GM12892 (cell line): ENCODE data around the gene MAVS.
"Not testable (repeated sequence)": the region's sequence is repeated elsewhere in the genome, so short reads cannot be mapped to it uniquely, and the experiment has no call there.

Experiments
- DNase-seq: peaks from one replicate; pipeline ENCODE4 v3.0.0; 2011; ENCODE audit not compliant: insufficient read length
- FAIRE-seq: peaks from 2 replicates; lab custom pipeline; 2011; peaks lifted over from hg19 to GRCh38; lab: Jason Lieb, UNC
- POLR2A ChIP-seq: IDR thresholded peaks from 2 replicates; pipeline ENCODE4 v1.6.1; 2011; ENCODE audit warnings: low read depth, low read length, control low read depth
- POLR2AphosphoS5 ChIP-seq: IDR thresholded peaks from 2 replicates; pipeline ENCODE4 v1.6.1; 2011; ENCODE audit warnings: low read depth, low read length, control low read depth
- TAF1 ChIP-seq: IDR thresholded peaks from 2 replicates; pipeline ENCODE4 v1.6.1; 2011; ENCODE audit warnings: low read depth, mild to moderate bottlenecking, control low read depth, low read length, borderline replicate concordance

MAVS gene

DNA sequence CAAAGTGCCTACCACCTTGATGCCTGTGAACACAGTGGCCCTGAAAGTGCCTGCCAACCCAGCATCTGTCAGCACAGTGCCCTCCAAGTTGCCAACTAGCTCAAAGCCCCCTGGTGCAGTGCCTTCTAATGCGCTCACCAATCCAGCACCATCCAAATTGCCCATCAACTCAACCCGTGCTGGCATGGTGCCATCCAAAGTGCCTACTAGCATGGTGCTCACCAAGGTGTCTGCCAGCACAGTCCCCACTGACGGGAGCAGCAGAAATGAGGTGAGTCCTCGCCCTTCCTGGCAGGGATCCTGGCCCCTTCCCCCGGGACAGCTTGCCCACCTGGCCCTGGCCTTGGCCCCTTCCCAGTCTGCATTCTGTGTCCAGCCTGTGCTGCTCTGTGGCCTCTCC, 17.9 kb downstream of the MAVS start:
- DNase-seq (no peak), FAIRE-seq (no peak)
- no peak for TF ChIP-seq TAF1
- no peak for TF ChIP-seq POLR2A
- no peak for TF ChIP-seq POLR2AphosphoS5

DNA sequence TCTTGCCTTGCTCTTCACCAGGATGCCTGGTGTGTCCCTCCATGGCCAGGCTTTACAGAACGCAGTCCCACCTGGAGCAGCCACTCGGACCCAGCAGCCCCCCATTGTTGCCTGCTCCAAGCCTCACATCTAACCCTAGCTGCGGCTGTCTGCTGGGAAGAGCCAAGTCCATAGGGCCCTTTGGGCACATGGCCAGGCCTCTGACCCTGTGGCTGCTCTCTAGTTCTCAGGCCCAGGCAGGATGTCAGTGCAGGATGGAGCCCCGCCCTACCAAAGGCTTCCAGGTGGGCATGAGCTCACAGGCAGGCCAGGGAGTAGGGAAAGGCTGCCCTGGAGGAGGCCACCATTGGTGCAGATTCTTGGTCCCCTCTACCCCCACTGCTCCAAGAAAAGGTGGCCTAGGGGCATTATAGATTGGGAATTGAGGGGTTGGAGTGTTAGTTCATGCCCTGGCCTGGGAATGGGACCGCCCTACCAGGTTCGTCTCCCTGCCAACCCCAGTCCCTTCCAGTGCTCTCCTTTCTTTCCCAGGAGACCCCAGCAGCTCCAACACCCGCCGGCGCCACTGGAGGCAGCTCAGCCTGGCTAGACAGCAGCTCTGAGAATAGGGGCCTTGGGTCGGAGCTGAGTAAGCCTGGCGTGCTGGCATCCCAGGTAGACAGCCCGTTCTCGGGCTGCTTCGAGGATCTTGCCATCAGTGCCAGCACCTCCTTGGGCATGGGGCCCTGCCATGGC, 18.7 kb downstream of the MAVS start:
- DNase-seq (no peak), FAIRE-seq (no peak)
- no peak for TF ChIP-seq POLR2AphosphoS5
- no peak for TF ChIP-seq POLR2A
- TF ChIP-seq TAF1: no peak

DNA sequence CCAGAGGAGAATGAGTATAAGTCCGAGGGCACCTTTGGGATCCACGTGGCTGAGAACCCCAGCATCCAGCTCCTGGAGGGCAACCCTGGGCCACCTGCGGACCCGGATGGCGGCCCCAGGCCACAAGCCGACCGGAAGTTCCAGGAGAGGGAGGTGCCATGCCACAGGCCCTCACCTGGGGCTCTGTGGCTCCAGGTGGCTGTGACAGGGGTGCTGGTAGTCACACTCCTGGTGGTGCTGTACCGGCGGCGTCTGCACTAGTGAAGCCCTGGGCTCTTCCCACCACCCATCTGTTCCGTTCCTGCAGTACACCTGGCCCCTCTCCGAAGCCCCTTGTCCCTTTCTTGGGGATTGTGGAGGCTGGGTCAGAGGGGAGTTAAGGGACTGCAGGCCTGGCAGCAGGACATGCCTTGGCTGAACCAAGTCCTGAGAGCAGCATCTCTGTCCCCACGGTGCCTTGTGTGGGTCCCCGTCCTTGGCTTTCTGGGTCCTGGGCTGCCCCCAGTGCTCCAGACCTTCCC, 19.3 kb downstream of the MAVS start:
- no peak for DNase-seq
- FAIRE-seq: no peak
- no peak for TF ChIP-seq POLR2AphosphoS5
- no peak for TF ChIP-seq TAF1
- no peak for TF ChIP-seq POLR2A

DNA sequence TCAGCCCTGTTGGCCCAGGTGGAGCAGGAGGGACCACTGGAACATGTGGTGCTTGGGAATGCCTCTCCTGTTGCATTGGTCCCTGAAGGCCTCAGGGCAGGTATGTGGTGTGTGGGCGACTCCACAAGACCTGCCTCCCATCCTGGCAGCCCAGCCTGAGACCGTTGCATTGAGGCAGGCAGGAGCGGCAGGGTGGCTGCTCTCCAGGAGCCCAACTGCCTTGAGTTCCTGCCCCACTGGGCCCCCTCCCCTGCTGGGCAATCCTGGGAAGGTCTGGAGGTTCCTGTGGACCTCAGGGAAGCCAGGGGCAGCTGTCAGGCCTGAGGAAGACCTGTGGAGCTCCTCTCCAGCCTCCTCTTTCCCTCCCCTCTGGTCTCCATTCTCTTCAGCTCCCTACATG, 19.8 kb downstream of the MAVS start:
- DNase-seq (no peak), FAIRE-seq (no peak)
- TF ChIP-seq POLR2AphosphoS5 (no peak), POLR2A (no peak), TAF1 (no peak)

DNA sequence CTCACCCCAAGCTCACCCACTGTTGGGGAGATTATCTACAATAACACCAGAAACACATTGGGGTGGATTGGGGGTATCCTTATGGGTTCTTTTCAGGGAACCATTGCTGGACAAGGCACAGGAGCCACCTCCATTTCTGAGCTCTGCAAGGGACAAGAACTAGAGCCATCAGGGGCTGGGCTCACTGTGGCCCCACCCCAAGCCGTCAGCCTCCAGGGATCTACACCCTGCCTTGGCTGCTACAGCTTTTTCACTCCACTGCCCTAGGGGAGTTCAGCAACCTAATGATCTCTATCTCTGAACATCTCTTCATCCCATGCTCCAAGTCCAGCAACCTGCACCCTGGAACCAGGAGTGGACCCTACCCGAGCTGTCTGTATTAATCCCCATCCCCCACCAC, 21.2 kb downstream of the MAVS start:
- DNase-seq: no peak
- FAIRE-seq: no peak
- TF ChIP-seq POLR2A (no peak), POLR2AphosphoS5 (no peak), TAF1 (no peak)

DNA sequence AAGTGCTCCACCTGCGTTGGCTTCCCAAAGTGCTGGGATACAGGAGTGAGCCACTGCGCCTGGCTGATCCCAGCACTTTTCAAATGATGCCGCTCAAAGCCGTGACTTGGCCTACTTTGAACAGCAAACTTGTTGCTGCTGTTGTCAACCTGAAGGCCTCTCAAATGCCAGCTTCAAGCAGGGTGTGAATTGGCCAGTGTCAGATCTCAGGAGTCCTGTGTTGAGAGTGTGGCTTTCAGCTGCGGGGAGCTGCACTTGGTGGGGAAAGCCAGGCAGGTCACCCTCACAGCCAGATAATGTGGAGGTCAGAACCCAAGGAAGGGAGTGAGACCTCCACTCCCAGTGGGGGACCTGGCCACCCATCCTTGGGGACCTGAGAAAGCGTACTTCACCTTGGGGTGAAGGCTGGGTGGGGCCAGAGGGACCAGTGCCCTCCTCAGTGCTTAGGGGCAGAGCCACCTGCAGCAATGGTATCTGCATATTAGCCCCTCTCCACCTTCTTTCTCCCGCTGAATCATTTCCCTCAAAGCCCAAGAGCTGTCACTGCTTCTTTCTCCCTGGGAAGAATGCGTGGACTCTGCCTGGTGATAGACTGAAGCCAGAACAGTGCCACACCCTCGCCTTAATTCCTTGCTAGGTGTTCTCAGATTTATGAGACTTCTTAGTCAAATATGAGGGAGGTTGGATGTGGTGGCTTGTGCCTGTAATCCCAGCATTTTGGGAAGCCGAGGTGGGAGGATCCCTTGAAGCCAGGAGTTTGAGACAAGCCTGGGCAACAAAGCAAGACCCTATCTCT, 23.4 kb downstream of the MAVS start:
- FAIRE-seq: no peak
- TF ChIP-seq POLR2A (no peak), TAF1 (no peak), POLR2AphosphoS5 (no peak)
- DNase-seq: no peak

DNA sequence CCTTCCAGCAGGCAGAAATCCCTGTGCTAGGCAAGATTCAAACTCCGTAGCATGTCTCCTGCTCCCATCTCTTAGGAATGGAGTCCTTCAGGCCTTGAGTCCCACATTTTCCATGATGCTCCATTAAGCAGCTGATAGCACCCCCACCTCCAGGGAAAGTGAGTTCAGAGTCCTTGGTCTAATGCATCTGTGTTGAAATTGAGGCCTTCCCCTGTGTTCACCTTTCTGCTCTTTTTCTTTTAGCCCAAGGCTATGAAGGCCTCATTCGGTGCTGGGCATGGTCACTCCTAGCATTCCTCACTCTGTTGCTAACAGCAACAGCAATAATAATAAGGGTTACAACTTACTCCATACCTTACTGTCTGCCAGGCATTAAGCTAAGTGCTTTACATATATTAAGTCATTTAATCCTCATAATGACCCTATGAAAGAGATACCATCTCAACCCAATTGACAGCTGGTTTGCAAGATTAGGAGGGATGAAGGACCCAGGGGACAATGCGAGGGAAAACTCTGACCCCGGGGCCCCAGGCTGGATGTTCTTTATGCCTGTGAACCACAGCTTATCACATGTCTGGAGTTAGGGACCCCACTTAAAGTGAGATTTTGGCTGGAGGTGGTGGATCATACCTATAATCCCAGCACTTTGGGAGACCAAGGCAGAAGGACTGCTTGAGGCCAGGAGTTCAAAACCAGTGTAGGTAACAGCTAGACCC, 25.1 kb downstream of the MAVS start:
- FAIRE-seq: no peak
- TF ChIP-seq POLR2AphosphoS5 (no peak), TAF1 (no peak), POLR2A (no peak)

DNA sequence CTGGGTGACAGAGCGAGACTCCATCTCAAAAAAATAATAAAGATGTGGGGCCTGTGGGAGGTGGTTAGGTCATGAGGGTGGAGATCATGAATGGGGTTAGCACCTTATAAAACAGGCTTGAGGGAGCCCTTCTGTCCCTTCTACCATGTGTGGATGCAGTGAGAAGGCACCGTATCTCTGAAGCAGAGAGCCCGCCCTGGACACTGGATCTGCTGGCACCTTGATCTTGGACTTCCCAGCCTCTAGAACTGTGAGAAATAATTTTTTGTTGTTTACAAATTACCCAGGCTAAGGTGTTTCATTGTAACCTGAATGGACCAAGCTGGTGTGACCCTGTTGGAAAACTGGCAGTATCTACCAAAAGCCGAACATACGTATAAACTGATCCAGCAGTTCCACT, 26.9 kb downstream of the MAVS start:
- no peak for FAIRE-seq
- TF ChIP-seq POLR2AphosphoS5 (no peak), POLR2A (no peak), TAF1 (no peak)
- no peak for DNase-seq

More for the DNA sequence above, 25.1 kb downstream of the MAVS start:
- DNase-seq: no peak

DNA sequence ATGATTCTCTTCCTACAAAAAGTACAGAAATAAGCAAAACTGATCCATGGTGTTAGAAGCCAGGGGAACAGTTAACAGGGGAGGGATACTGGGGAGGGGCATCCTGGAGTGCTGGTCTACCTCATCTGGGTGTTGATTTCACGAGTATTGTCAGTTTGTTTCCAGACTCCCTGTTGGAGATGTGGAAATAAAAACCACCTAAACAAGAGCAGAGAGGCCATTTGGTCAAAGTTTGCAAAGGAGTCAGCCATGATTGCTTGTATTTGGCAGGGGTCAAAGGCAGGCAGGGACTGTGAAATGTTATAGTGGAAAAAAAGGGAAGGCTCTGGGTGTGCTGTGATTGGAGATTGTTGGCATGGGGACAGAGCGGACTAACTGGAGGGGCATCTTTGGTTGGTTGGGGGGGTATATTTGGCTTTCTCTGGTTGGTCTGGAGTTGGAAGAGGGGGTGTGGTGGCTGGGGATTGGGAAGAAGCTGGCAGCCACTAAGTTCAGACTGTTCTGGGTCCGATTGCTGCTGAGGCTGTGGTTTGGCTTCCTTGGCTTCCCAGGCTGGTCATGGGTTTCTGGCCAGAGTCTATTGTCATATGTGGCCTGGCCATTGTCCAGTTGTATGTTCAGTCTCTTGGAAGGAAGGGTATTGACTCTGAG, 27.7 kb downstream of the MAVS start:
- TF ChIP-seq POLR2AphosphoS5 (no peak), TAF1 (no peak), POLR2A (no peak)
- FAIRE-seq: no peak

DNA sequence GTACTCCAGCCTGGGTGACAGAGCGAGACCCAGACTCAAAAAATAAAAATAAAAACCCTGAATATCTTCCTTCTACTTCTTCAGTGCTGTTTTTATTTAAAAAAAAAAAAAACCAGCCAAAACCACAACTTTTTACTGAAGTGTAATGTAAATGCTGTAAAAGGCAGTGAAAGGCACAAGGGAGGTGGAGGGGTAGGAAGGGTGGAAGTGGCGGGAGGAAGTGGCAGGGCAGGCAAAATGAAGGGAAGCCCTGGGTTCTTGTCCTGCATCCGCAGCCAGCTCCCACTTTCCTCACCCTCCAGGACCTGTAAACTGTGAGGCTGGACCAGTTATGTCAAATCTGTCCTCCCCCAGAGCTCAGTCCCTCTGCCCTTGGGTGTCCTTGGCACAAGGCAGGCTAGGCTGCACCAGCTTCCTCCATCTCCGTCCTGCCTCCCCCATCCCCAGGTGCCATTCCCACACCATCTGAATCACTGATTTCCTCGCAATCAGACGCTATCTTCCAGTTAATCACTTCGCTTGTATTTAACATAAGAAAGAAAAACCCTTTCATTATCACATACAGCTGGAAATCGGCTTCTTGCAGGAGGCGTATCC, 28.8 kb downstream of the MAVS start:
- DNase-seq (no peak), FAIRE-seq (no peak)
- TF ChIP-seq POLR2A: no peak
- TF ChIP-seq TAF1: no peak
- no peak for TF ChIP-seq POLR2AphosphoS5

More for the DNA sequence above, 27.7 kb downstream of the MAVS start:
- DNase-seq: no peak

DNA sequence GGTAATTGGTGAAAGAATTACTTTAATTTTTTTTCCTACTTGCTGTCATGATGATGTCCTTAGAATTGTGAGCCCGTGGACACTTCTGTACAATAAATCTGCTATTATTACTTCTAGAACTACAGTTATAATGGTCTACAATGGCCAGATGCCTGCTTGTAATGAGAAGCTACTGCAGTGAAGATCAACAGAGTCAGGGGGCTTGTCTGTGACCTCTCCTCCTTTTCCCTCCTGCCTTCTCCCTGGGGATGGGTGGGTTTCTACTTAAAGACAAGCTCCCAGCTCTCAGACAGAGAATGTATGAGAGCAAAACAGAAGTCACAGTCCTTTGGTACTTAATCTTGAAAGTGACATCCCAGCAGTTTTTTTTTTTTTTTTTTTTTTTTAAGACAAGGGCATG, 29.4 kb downstream of the MAVS start:
- FAIRE-seq (no peak), DNase-seq (no peak)
- TF ChIP-seq TAF1 (no peak), POLR2A (no peak), POLR2AphosphoS5 (no peak)

DNA sequence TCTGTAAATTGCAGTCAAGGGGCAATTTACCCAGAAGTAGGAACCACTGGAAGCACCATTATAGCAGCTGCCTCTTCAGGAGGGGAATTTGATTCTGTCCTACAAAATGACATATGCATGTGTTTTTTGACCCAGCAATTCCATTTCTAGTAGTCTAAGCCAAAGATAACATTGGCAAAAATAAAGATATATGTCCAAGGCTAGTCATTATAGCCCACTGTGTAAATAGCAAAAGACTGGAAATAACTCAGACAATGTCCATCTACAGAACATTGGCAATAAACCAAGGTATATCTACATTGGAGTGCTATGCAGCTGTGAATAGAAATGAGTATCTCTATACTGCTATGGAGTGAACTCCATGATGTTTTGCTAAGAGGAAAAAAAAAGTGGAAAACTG, 30.0 kb downstream of the MAVS start:
- FAIRE-seq (no peak), DNase-seq (no peak)
- TF ChIP-seq POLR2AphosphoS5 (no peak), POLR2A (no peak), TAF1 (no peak)

DNA sequence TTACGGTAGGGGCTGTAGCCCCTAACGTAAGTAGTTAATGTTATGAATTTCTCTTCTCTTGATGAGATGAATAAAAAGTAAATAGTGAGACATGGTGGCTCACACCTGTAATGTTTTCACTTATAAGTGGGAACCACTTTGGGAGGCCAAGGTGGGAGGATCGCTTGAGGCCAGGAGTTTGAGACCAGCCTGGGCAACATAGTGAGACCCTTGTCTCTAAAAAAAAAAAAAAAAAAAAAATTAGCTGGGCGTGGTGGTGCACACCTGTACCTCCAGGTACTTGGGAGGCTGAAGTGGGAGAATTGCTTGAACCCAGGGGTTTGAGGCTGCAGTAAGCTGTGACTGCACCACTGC, 32.3 kb downstream of the MAVS start:
- FAIRE-seq, DNase-seq: not testable (repeated sequence)
